HCT116 (cell line): Measurements from ENCODE around the gene LATS1. TPM values are rescaled to one million over a fixed set of nuclear protein-coding genes. Genes with fewer than 3 reads are reported as not detected.

Experiments
- ATAC-seq: fragments of 200-7000 bp; cut with Tn5 transposase; 2 replicates; pipeline ENCODE4 v1.9.1; 2020; ENCODE audit warnings: mild to moderate bottlenecking, moderate library complexity
- BruUV-seq: library from RNA; stranded (reverse); fragments of 400-500 nt; replicated peaks from 2 replicates; lab custom pipeline; 2021; lab: Mats Ljungman, UMichigan
- CTCF ChIA-PET: fragments of 300-600 bp; sonication (Branson Sonifier 250); formaldehyde crosslinking; loops from one replicate; lab custom pipeline; 2021; ENCODE audit warnings: antibody characterized with exemption; lab: Charles Lee
- POLR2A ChIA-PET: fragments of 300-600, 350-600 bp; sonication (Branson Sonifier 250); formaldehyde crosslinking; loops from one replicate; lab custom pipeline; 2021; ENCODE audit warnings: antibody characterized with exemption; lab: Charles Lee
- RAD21 ChIA-PET, 2 experiments: fragments of 300-600 bp; sonication (Branson Sonifier 250); formaldehyde crosslinking; loops; one replicate each; lab custom pipeline; 2023; ENCODE audit warnings: low total read pairs in 2 of 2; ENCODE audit not compliant: uncharacterized antibody in 2 of 2, unreplicated experiment in 2 of 2, low non-redundant PET in 1 of 2; lab: Charles Lee
- DNase-seq: peaks from one replicate; pipeline ENCODE4 v3.0.0-alpha.2; 2010; ENCODE audit warnings: low read depth, low spot score
- H2AFZ ChIP-seq: fragments of 200-600 bp; shearing (Covaris generic), sonication (generic); 2 replicates; pipeline ENCODE4 v1.6.1; 2017; ENCODE audit warnings: low read depth, mixed run types, mixed read lengths, antibody characterized with exemption, low read length; ENCODE audit not compliant: poor library complexity, severe bottlenecking
- H3K27ac ChIP-seq: 2 replicates; pipeline ENCODE4 v1.5.1; 2012; ENCODE audit warnings: low read depth, low read length
- H3K27me3 ChIP-seq: fragments of 200-600 bp; sonication (generic); 2 replicates; pipeline ENCODE4 v1.6.1; 2016; ENCODE audit warnings: mixed run types, low read length, mixed read lengths; ENCODE audit not compliant: insufficient read depth
- H3K36me3 ChIP-seq, 2 experiments: fragments of 200-500 bp in 1 of 2; fragments of 200-600 bp in 1 of 2; sonication (Bioruptor generic) in 1 of 2; sonication (generic) in 1 of 2; 2 replicates each; pipeline versions ENCODE4 v1.5.1 to v1.6.1; 2014 to 2016; ENCODE audit warnings: low read length in 2 of 2, inconsistent platforms in 1 of 2, mixed read lengths in 1 of 2, mixed run types in 1 of 2; ENCODE audit not compliant: insufficient read depth in 2 of 2, control insufficient read depth in 1 of 2
- H3K4me1 ChIP-seq, 2 experiments: fragments of 200-600 bp in 1 of 2; sonication (generic) in 1 of 2; 2 replicates each; pipeline versions ENCODE4 v1.5.1 to v1.6.1; 2012 to 2017; ENCODE audit warnings: low read length in 2 of 2, inconsistent platforms in 1 of 2, mild to moderate bottlenecking in 1 of 2, mixed read lengths in 1 of 2, mixed run types in 1 of 2, moderate library complexity in 1 of 2; ENCODE audit not compliant: insufficient read depth in 2 of 2, control insufficient read depth in 1 of 2
- H3K4me2 ChIP-seq: fragments of 200-600 bp; sonication (generic); 2 replicates; pipeline ENCODE4 v1.6.1; 2017; ENCODE audit warnings: mixed run types, low read length, mixed read lengths
- H3K4me3 ChIP-seq, 2 experiments: fragments of 200-600 bp in 1 of 2; sonication (generic) in 1 of 2; replicated peaks in 1 of 2; 2 replicates each; pipeline ENCODE4 v1.5.1; 2011 to 2016; ENCODE audit warnings: low read length in 2 of 2, control low read depth in 1 of 2, low read depth in 1 of 2, mild to moderate bottlenecking in 1 of 2, mixed read lengths in 1 of 2, mixed run types in 1 of 2
- H3K79me2 ChIP-seq: fragments of 200-600 bp; sonication (generic); 2 replicates; pipeline ENCODE4 v1.6.1; 2017; ENCODE audit warnings: mild to moderate bottlenecking, mixed run types, low read length, moderate library complexity, mixed read lengths; ENCODE audit not compliant: insufficient read depth
- H3K9ac ChIP-seq: fragments of 200-600 bp; sonication (generic); 2 replicates; pipeline ENCODE4 v1.6.1; 2016; ENCODE audit warnings: low read length, mixed read lengths
- H3K9me2 ChIP-seq: fragments of 200-600 bp; sonication (generic), shearing (Covaris generic); 2 replicates; pipeline ENCODE4 v1.6.1; 2017; ENCODE audit warnings: mixed run types, mild to moderate bottlenecking, moderate library complexity; ENCODE audit not compliant: insufficient read depth
- H3K9me3 ChIP-seq, 2 experiments: fragments of 200-500 bp in 1 of 2; fragments of 200-600 bp in 1 of 2; sonication (Bioruptor generic) in 1 of 2; sonication (generic) in 1 of 2; 2 replicates each; pipeline ENCODE4 v1.6.1; 2014 to 2017; ENCODE audit warnings: low read length in 2 of 2, mixed read lengths in 2 of 2, inconsistent platforms in 1 of 2, low read depth in 1 of 2, mild to moderate bottlenecking in 1 of 2, mixed run types in 1 of 2, moderate library complexity in 1 of 2; ENCODE audit not compliant: control insufficient read depth in 1 of 2, insufficient read depth in 1 of 2
- H4K20me1 ChIP-seq: fragments of 200-600 bp; sonication (generic), shearing (Covaris generic); 2 replicates; pipeline ENCODE4 v1.6.1; 2017; ENCODE audit warnings: mixed run types, mild to moderate bottlenecking, moderate library complexity; ENCODE audit not compliant: insufficient read depth
- CBX3 ChIP-seq: IDR thresholded peaks from 2 replicates; pipeline ENCODE4 v1.6.1; 2012; ENCODE audit warnings: low read depth
- EZH2 ChIP-seq: fragments of 200-600 bp; sonication (generic); IDR thresholded peaks from 2 replicates; pipeline ENCODE4 v1.6.1; 2017; ENCODE audit warnings: antibody characterized with exemption, mixed run types
- FOSL1 ChIP-seq: IDR thresholded peaks from 2 replicates; pipeline ENCODE4 v1.6.1; 2012; ENCODE audit warnings: low read depth
- JUND ChIP-seq: IDR thresholded peaks from 2 replicates; pipeline ENCODE4 v1.6.1; 2012
- POLR2A ChIP-seq: IDR thresholded peaks from 2 replicates; pipeline ENCODE4 v1.7.0; 2011; ENCODE audit warnings: borderline replicate concordance; ENCODE audit not compliant: insufficient read depth, insufficient read length; ENCODE audit errors: extremely low read depth
- POLR2AphosphoS5 ChIP-seq: IDR thresholded peaks from 2 replicates; pipeline ENCODE4 v1.6.1; 2011; ENCODE audit warnings: mild to moderate bottlenecking, low read depth, low read length, moderate library complexity
- SRF ChIP-seq: IDR thresholded peaks from 2 replicates; pipeline ENCODE4 v1.6.1; 2012; ENCODE audit warnings: low read depth
- YY1 ChIP-seq: IDR thresholded peaks from 2 replicates; pipeline ENCODE4 v1.6.1; 2011; ENCODE audit warnings: low read length, low read depth, moderate library complexity, mild to moderate bottlenecking; ENCODE audit not compliant: insufficient replicate concordance; ENCODE audit errors: extremely low read depth
- ZBTB33 ChIP-seq: IDR thresholded peaks from 2 replicates; pipeline ENCODE4 v1.6.1; 2011; ENCODE audit warnings: mild to moderate bottlenecking, low read length, moderate library complexity; ENCODE audit not compliant: insufficient replicate concordance; ENCODE audit errors: extremely low read depth
- intact Hi-C: fragments of 100-400 bp; cut with micrococcal nuclease; formaldehyde crosslinking; loops from 2 replicates; pipeline ENCODE4 v1.10.0; 2022
- total RNA-seq: library from RNA; stranded (reverse); gene quantifications from one replicate; pipeline ENCODE4 v1.2.1, GENCODE V29; 2021; ENCODE audit not compliant: unreplicated experiment
- TF ChIP-seq, protein P1 (sequence below): IDR thresholded peaks from 2 replicates; pipeline ENCODE4 v1.6.1; 2012

LATS1 gene
- total RNA-seq, 1 experiment from 2014 or later = 21.6 TPM

DNA sequence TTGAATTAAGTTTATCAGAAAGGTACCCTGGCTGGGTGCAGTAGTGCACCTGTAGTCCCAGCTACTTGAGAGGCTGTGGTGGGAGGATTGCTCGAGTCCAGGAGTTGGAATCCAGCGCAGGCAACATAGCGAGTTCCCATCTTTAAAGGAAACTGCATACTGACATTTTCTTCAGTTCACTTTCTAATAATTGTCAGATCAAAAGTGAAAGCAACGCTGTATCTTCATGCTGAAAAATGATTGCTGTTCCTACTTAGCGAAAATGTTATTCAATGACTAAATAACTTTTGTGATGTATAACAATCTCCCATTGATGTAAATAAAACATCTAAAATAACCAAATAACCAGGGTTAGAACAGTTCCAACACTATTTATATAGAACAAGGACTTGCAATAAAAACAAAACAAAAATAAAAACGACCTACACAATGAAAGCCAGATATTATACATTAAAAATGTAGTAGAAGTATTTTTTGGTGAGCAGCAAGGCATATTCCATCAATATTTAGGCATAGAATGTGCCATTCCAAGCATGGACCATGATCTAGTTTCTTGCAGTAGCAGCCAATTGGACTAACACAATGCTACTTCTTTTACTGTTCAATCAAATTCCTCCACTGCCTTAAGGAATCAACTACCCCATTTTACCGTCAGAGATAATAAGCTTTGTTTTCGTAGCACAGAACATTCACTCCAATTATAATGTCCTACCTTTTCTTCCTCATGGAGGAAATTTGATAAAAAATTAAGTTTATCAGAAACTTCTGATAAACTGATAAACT, 1.5 kb downstream of the LATS1 start:
- H3K27me3 ChIP-seq = no peaks in the 10 kb centered on the region
- POLR2A ChIA-PET = interaction anchor here (1.2 kb wide), 1 partner anchor 11 kb away, joined by 3 read pairs; no protein-coding TSS in a partner anchor
- RAD21 ChIA-PET = no interaction called here
- no peaks in the 10 kb centered on the region for H3K9me3 ChIP-seq
- peak overlapping the region; percentile 79 to 82 for H3K4me3 ChIP-seq
- CTCF ChIA-PET = no interaction called here
- no peaks in the 10 kb centered on the region; the same call in 1 of the 2 replicates for H4K20me1 ChIP-seq
- intact Hi-C loops = loop anchor here (5.0 kb wide), 1 partner anchor 149 kb away; the partner anchor contains the start of gene GINM1
- H3K4me1 ChIP-seq = peaks cover 4 to 19% of the 10 kb centered on the region in 2 experiments; a peak in 3 of 4 replicates
- no peak for DNase-seq
- no peaks in the 10 kb centered on the region for H3K9me2 ChIP-seq
- H2AFZ ChIP-seq = no peak overlapping the region
- peak overlapping the region; percentile 97 for H3K9ac ChIP-seq
- BruUV-seq = no TSS peak
- H3K79me2 ChIP-seq = peaks cover 70% of the 10 kb centered on the region
- no peaks in the 10 kb centered on the region for H3K36me3 ChIP-seq
- no peak for ATAC-seq
- TF ChIP-seq JUND = no peak
- no peak for TF ChIP-seq EZH2
- no peak for TF ChIP-seq YY1
- TF ChIP-seq, protein P1, sequence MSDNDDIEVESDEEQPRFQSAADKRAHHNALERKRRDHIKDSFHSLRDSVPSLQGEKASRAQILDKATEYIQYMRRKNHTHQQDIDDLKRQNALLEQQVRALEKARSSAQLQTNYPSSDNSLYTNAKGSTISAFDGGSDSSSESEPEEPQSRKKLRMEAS = no peak
- TF ChIP-seq, all 23 proteins: peak for 0
- H3K27ac ChIP-seq = no peak overlapping the region; the same call in 1 of the 2 replicates
- peak overlapping the region; percentile 84 for H3K4me2 ChIP-seq

GRCh38 chr6:149714442-149714841, 3.5 kb downstream of the LATS1 start:
- no peak overlapping the region for H3K4me3 ChIP-seq
- peaks cover 89% of the 10 kb centered on the region for H3K79me2 ChIP-seq
- H3K9me3 ChIP-seq = no peaks in the 10 kb centered on the region
- H3K36me3 ChIP-seq = no peaks in the 10 kb centered on the region
- no TSS peak for BruUV-seq
- no peaks in the 10 kb centered on the region for H3K9me2 ChIP-seq
- no peak overlapping the region for H2AFZ ChIP-seq
- CTCF ChIA-PET = no interaction called here
- peaks cover 13% of the 10 kb centered on the region; the same call in 1 of the 2 replicates for H4K20me1 ChIP-seq
- intact Hi-C loops = no loop called here
- POLR2A ChIA-PET = no interaction called here
- no peaks in the 10 kb centered on the region for H3K27me3 ChIP-seq
- ATAC-seq = no peak
- no peak for DNase-seq
- H3K9ac ChIP-seq = no peak overlapping the region
- no peak overlapping the region for H3K27ac ChIP-seq
- RAD21 ChIA-PET = no interaction called here
- H3K4me2 ChIP-seq = no peak overlapping the region
- TF ChIP-seq POLR2AphosphoS5 (no peak), CBX3 (no peak), FOSL1 (no peak), YY1 (no peak), POLR2A (no peak), ZBTB33 (no peak), SRF (no peak)
- TF ChIP-seq, protein P1 = no peak
- H3K4me1 ChIP-seq = peaks cover 4 to 19% of the 10 kb centered on the region in 2 experiments; a peak in 3 of 4 replicates
